ENCODE data around the gene S100A7.

Gene S100A7

DNA sequence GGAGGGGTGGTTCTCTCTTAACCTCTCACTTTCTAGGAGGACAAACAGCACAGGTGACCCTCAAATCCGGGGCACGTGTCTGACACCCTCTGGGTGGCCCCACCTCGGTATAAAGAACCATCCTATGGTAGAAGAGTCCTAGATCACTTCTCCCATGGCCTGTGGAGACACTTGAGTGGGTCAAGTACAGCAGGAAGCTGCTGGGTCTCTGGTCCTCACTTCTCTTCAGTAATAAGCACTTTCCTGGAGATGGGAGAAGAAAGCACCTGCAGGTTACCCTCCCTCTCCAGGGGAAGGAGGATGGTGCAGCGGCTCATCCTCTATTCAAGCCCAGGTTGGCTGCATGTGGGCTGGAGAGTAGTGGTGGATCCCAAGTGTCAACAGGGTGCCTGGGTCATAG lies 17.0 kb downstream of the S100A7 start:
- H3K9me3 ChIP-seq (ENCODE audit: insufficient read depth, low read depth, low read length), result no peaks in the 10 kb centered on the region
- no peak overlapping the region for H3K4me3 ChIP-seq (ENCODE audit: low read length, poor library complexity, severe bottlenecking)
- H3K36me3 ChIP-seq (ENCODE audit: insufficient read depth, low read length), result no peaks in the 10 kb centered on the region
- H2AFZ ChIP-seq (ENCODE audit: low read length), result no peak overlapping the region
- H3F3A ChIP-seq (ENCODE audit: low read depth), result no peaks in the 10 kb centered on the region
- no peaks in the 10 kb centered on the region for H3K9me2 ChIP-seq (replicated peaks; ENCODE audit: low read depth, low read length)
- no peak overlapping the region for H3K4me2 ChIP-seq (ENCODE audit: low read depth, low read length, poor library complexity, severe bottlenecking)
- no peaks in the 10 kb centered on the region for H4K20me1 ChIP-seq (ENCODE audit: insufficient read depth, low read length, poor library complexity, severe bottlenecking)
- no peaks in the 10 kb centered on the region for H3K79me2 ChIP-seq (ENCODE audit: insufficient read depth, low read length)
- no peaks in the 10 kb centered on the region for H3K4me1 ChIP-seq (ENCODE audit: insufficient read depth, low read length, poor library complexity, severe bottlenecking)
- TF ChIP-seq, protein P1, sequence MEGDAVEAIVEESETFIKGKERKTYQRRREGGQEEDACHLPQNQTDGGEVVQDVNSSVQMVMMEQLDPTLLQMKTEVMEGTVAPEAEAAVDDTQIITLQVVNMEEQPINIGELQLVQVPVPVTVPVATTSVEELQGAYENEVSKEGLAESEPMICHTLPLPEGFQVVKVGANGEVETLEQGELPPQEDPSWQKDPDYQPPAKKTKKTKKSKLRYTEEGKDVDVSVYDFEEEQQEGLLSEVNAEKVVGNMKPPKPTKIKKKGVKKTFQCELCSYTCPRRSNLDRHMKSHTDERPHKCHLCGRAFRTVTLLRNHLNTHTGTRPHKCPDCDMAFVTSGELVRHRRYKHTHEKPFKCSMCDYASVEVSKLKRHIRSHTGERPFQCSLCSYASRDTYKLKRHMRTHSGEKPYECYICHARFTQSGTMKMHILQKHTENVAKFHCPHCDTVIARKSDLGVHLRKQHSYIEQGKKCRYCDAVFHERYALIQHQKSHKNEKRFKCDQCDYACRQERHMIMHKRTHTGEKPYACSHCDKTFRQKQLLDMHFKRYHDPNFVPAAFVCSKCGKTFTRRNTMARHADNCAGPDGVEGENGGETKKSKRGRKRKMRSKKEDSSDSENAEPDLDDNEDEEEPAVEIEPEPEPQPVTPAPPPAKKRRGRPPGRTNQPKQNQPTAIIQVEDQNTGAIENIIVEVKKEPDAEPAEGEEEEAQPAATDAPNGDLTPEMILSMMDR (conservative IDR thresholded peaks at IDR 0.05; ENCODE audit: low read length), result no peak
- TF ChIP-seq EZH2phosphoT487 (IDR thresholded peaks at IDR 0.05; ENCODE audit: borderline replicate concordance), result no peak
- no peak overlapping the region for H3K9ac ChIP-seq (ENCODE audit: low read depth, low read length, poor library complexity, severe bottlenecking)
- H3K27me3 ChIP-seq (ENCODE audit: insufficient read depth, low read length, poor library complexity, severe bottlenecking), result no peaks in the 10 kb centered on the region

DNA sequence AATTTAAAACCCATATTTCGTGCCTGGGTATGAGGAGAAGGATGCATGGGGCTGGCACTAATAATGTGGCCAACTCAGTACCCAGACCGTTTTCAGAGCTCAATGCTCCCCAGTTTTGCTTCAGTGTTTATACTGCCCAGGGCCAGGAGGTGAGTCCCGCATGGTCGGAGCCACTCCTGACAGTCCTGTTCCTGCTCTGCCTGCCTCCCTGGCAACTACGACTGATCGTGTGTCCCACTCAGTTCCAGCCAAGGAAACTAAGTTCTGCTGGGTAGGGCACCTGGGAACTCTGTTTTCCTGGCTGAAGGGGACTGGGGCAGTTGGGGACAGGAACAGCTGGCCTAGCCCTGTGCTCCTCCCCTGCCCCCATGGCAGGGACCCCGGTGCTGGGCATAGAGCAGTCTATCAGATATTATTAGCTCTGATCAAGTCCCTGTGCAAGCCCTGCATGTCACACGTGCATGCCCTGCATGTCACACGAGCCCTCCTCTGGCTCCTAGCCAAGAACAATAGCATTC lies 19.2 kb downstream of the S100A7 start:
- Histone ChIP-seq H3K4me2 (ENCODE audit: low read depth, low read length, poor library complexity, severe bottlenecking) (no peak overlapping the region), H3F3A (ENCODE audit: low read depth) (no peaks in the 10 kb centered on the region), H3K36me3 (ENCODE audit: insufficient read depth, low read length) (no peaks in the 10 kb centered on the region), H3K9me3 (ENCODE audit: insufficient read depth, low read depth, low read length) (no peaks in the 10 kb centered on the region), H3K9me2 (replicated peaks; ENCODE audit: low read depth, low read length) (no peaks in the 10 kb centered on the region), H3K4me1 (ENCODE audit: insufficient read depth, low read length, poor library complexity, severe bottlenecking) (no peaks in the 10 kb centered on the region), H3K27me3 (ENCODE audit: insufficient read depth, low read length, poor library complexity, severe bottlenecking) (no peaks in the 10 kb centered on the region), H2AFZ (ENCODE audit: low read length) (no peak overlapping the region), H3K9ac (ENCODE audit: low read depth, low read length, poor library complexity, severe bottlenecking) (no peak overlapping the region), H4K20me1 (ENCODE audit: insufficient read depth, low read length, poor library complexity, severe bottlenecking) (no peaks in the 10 kb centered on the region), H3K4me3 (ENCODE audit: low read length, poor library complexity, severe bottlenecking) (no peak overlapping the region), H3K79me2 (ENCODE audit: insufficient read depth, low read length) (no peaks in the 10 kb centered on the region)
- TF ChIP-seq EZH2phosphoT487 (IDR thresholded peaks at IDR 0.05; ENCODE audit: borderline replicate concordance), result no peak
- TF ChIP-seq, protein P1 (conservative IDR thresholded peaks at IDR 0.05; ENCODE audit: low read length), result no peak

GRCh38 chr1:153439273-153439672 lies 21.2 kb downstream of the S100A7 start:
- Histone ChIP-seq H2AFZ (ENCODE audit: low read length) (no peak overlapping the region), H3K27me3 (ENCODE audit: insufficient read depth, low read length, poor library complexity, severe bottlenecking) (no peaks in the 10 kb centered on the region), H3K79me2 (ENCODE audit: insufficient read depth, low read length) (no peaks in the 10 kb centered on the region)

More at GRCh38 chr1:153439273-153439672, 21.2 kb downstream of the S100A7 start:
- Histone ChIP-seq H3K36me3 (ENCODE audit: insufficient read depth, low read length) (no peaks in the 10 kb centered on the region), H3K4me3 (ENCODE audit: low read length, poor library complexity, severe bottlenecking) (no peak overlapping the region), H3F3A (ENCODE audit: low read depth) (no peaks in the 10 kb centered on the region), H3K9me2 (replicated peaks; ENCODE audit: low read depth, low read length) (no peaks in the 10 kb centered on the region), H3K9me3 (ENCODE audit: insufficient read depth, low read depth, low read length) (no peaks in the 10 kb centered on the region), H3K9ac (ENCODE audit: low read depth, low read length, poor library complexity, severe bottlenecking) (no peak overlapping the region), H3K4me2 (ENCODE audit: low read depth, low read length, poor library complexity, severe bottlenecking) (no peak overlapping the region), H4K20me1 (ENCODE audit: insufficient read depth, low read length, poor library complexity, severe bottlenecking) (no peaks in the 10 kb centered on the region), H3K4me1 (ENCODE audit: insufficient read depth, low read length, poor library complexity, severe bottlenecking) (no peaks in the 10 kb centered on the region)
- TF ChIP-seq EZH2phosphoT487 (IDR thresholded peaks at IDR 0.05; ENCODE audit: borderline replicate concordance), result no peak
- TF ChIP-seq, protein P1 (conservative IDR thresholded peaks at IDR 0.05; ENCODE audit: low read length), result no peak

All from Loucy (cell line).